A204.1 (cell line): ENCODE results near the gene NDUFB2.

Source experiments
- FAIRE-seq: peaks from 2 replicates; lab custom pipeline; 2012; peaks lifted over from hg19 to GRCh38; lab: Jason Lieb, UNC

Gene NDUFB2

GRCh38 chr7:140744005-140744404 is 47.5 kb downstream of the NDUFB2 start:
- FAIRE-seq: no peak

GRCh38 chr7:140745266-140746058 is 49.0 kb downstream of the NDUFB2 start:
- no peak for FAIRE-seq

GRCh38 chr7:140746751-140747150 is 50.2 kb downstream of the NDUFB2 start:
- no peak for FAIRE-seq

GRCh38 chr7:140752533-140752932 is 56.0 kb downstream of the NDUFB2 start:
- no peak for FAIRE-seq

GRCh38 chr7:140754506-140754905 is 58.0 kb downstream of the NDUFB2 start:
- FAIRE-seq: no peak
